Measurements from ENCODE around the gene RCBTB1.
"Not testable (repeated sequence)": the region's sequence is repeated elsewhere in the genome, so short reads cannot be mapped to it uniquely, and the experiment has no call there.

Gene RCBTB1

GRCh38 chr13:49604570-49604969 lies 19.2 kb upstream of the RCBTB1 start:
- H3K4me3 ChIP-seq (ENCODE audit: low read depth, low read length), result no peak overlapping the region
- TF ChIP-seq CTCF (IDR thresholded peaks at IDR 0.05; ENCODE audit: insufficient read depth, low read depth, low read length, missing control alignments), result no peak
- DNase-seq (ENCODE audit: low read depth), result no peak

GRCh38 chr13:49602615-49603014 lies 17.3 kb upstream of the RCBTB1 start:
- not testable (repeated sequence) for H3K4me3 ChIP-seq (ENCODE audit: low read depth, low read length); DNase-seq (ENCODE audit: low read depth)

- no peak for TF ChIP-seq CTCF (IDR thresholded peaks at IDR 0.05; ENCODE audit: insufficient read depth, low read depth, low read length, missing control alignments)
- no peak overlapping the region for H3K4me3 ChIP-seq (ENCODE audit: low read depth, low read length)
- no peak for DNase-seq (ENCODE audit: low read depth)
Measured at GRCh38 chr13:49602005-49602404, 16.6 kb upstream of the RCBTB1 start.

- no peak overlapping the region for H3K4me3 ChIP-seq (ENCODE audit: low read depth, low read length)
- DNase-seq (ENCODE audit: low read depth), result no peak
- no peak for TF ChIP-seq CTCF (IDR thresholded peaks at IDR 0.05; ENCODE audit: insufficient read depth, low read depth, low read length, missing control alignments)
Measured at GRCh38 chr13:49597043-49597641, 11.8 kb upstream of the RCBTB1 start.

- no peak overlapping the region for H3K4me3 ChIP-seq (ENCODE audit: low read depth, low read length)
- DNase-seq (ENCODE audit: low read depth), result no peak
- no peak for TF ChIP-seq CTCF (IDR thresholded peaks at IDR 0.05; ENCODE audit: insufficient read depth, low read depth, low read length, missing control alignments)
Measured at GRCh38 chr13:49596221-49596620, 10.9 kb upstream of the RCBTB1 start.

- H3K4me3 ChIP-seq (ENCODE audit: low read depth, low read length), result no peak overlapping the region
- TF ChIP-seq CTCF (IDR thresholded peaks at IDR 0.05; ENCODE audit: insufficient read depth, low read depth, low read length, missing control alignments), result no peak
- DNase-seq (ENCODE audit: low read depth), result no peak
Measured at GRCh38 chr13:49594576-49594975, 9.2 kb upstream of the RCBTB1 start.

- not testable (repeated sequence) for DNase-seq (ENCODE audit: low read depth); H3K4me3 ChIP-seq (ENCODE audit: low read depth, low read length)
Measured at GRCh38 chr13:49593876-49594275, 8.5 kb upstream of the RCBTB1 start.

GRCh38 chr13:49590714-49591113 lies 5.4 kb upstream of the RCBTB1 start:
- not testable (repeated sequence) for H3K4me3 ChIP-seq (ENCODE audit: low read depth, low read length); DNase-seq (ENCODE audit: low read depth)

Measured in GM12865 (cell line).